HCT116 (cell line): ENCODE data around the gene CCDC117. TPM values are rescaled to one million over a fixed set of nuclear protein-coding genes. Genes with fewer than 3 reads are reported as not detected.
A peak's percentile ranks its signal among the peaks of the same experiment; 100 is the strongest.

Experiments used
- ATAC-seq: fragments of 200-7000 bp; cut with Tn5 transposase; 2 replicates; pipeline ENCODE4 v1.9.1; 2020; ENCODE audit warnings: mild to moderate bottlenecking, moderate library complexity
- BruUV-seq: library from RNA; stranded (reverse); fragments of 400-500 nt; replicated peaks from 2 replicates; lab custom pipeline; 2021; lab: Mats Ljungman, UMichigan
- CTCF ChIA-PET: fragments of 300-600 bp; sonication (Branson Sonifier 250); formaldehyde crosslinking; loops from one replicate; lab custom pipeline; 2021; ENCODE audit warnings: antibody characterized with exemption; lab: Charles Lee
- POLR2A ChIA-PET: fragments of 300-600, 350-600 bp; sonication (Branson Sonifier 250); formaldehyde crosslinking; loops from one replicate; lab custom pipeline; 2021; ENCODE audit warnings: antibody characterized with exemption; lab: Charles Lee
- RAD21 ChIA-PET, 2 experiments: fragments of 300-600 bp; sonication (Branson Sonifier 250); formaldehyde crosslinking; loops; one replicate each; lab custom pipeline; 2023; ENCODE audit warnings: low total read pairs in 2 of 2; ENCODE audit not compliant: uncharacterized antibody in 2 of 2, unreplicated experiment in 2 of 2, low non-redundant PET in 1 of 2; lab: Charles Lee
- DNase-seq: peaks from one replicate; pipeline ENCODE4 v3.0.0-alpha.2; 2010; ENCODE audit warnings: low read depth, low spot score
- H2AFZ ChIP-seq: fragments of 200-600 bp; shearing (Covaris generic), sonication (generic); 2 replicates; pipeline ENCODE4 v1.6.1; 2017; ENCODE audit warnings: low read depth, mixed run types, mixed read lengths, antibody characterized with exemption, low read length; ENCODE audit not compliant: poor library complexity, severe bottlenecking
- H3K27ac ChIP-seq: 2 replicates; pipeline ENCODE4 v1.5.1; 2012; ENCODE audit warnings: low read depth, low read length
- H3K27me3 ChIP-seq: fragments of 200-600 bp; sonication (generic); 2 replicates; pipeline ENCODE4 v1.6.1; 2016; ENCODE audit warnings: mixed run types, low read length, mixed read lengths; ENCODE audit not compliant: insufficient read depth
- H3K36me3 ChIP-seq, 2 experiments: fragments of 200-500 bp in 1 of 2; fragments of 200-600 bp in 1 of 2; sonication (Bioruptor generic) in 1 of 2; sonication (generic) in 1 of 2; 2 replicates each; pipeline versions ENCODE4 v1.5.1 to v1.6.1; 2014 to 2016; ENCODE audit warnings: low read length in 2 of 2, inconsistent platforms in 1 of 2, mixed read lengths in 1 of 2, mixed run types in 1 of 2; ENCODE audit not compliant: insufficient read depth in 2 of 2, control insufficient read depth in 1 of 2
- H3K4me1 ChIP-seq, 2 experiments: fragments of 200-600 bp in 1 of 2; sonication (generic) in 1 of 2; 2 replicates each; pipeline versions ENCODE4 v1.5.1 to v1.6.1; 2012 to 2017; ENCODE audit warnings: low read length in 2 of 2, inconsistent platforms in 1 of 2, mild to moderate bottlenecking in 1 of 2, mixed read lengths in 1 of 2, mixed run types in 1 of 2, moderate library complexity in 1 of 2; ENCODE audit not compliant: insufficient read depth in 2 of 2, control insufficient read depth in 1 of 2
- H3K4me2 ChIP-seq: fragments of 200-600 bp; sonication (generic); 2 replicates; pipeline ENCODE4 v1.6.1; 2017; ENCODE audit warnings: mixed run types, low read length, mixed read lengths
- H3K4me3 ChIP-seq, 2 experiments: fragments of 200-600 bp in 1 of 2; sonication (generic) in 1 of 2; replicated peaks in 1 of 2; 2 replicates each; pipeline ENCODE4 v1.5.1; 2011 to 2016; ENCODE audit warnings: low read length in 2 of 2, control low read depth in 1 of 2, low read depth in 1 of 2, mild to moderate bottlenecking in 1 of 2, mixed read lengths in 1 of 2, mixed run types in 1 of 2
- H3K79me2 ChIP-seq: fragments of 200-600 bp; sonication (generic); 2 replicates; pipeline ENCODE4 v1.6.1; 2017; ENCODE audit warnings: mild to moderate bottlenecking, mixed run types, low read length, moderate library complexity, mixed read lengths; ENCODE audit not compliant: insufficient read depth
- H3K9ac ChIP-seq: fragments of 200-600 bp; sonication (generic); 2 replicates; pipeline ENCODE4 v1.6.1; 2016; ENCODE audit warnings: low read length, mixed read lengths
- H3K9me2 ChIP-seq: fragments of 200-600 bp; sonication (generic), shearing (Covaris generic); 2 replicates; pipeline ENCODE4 v1.6.1; 2017; ENCODE audit warnings: mixed run types, mild to moderate bottlenecking, moderate library complexity; ENCODE audit not compliant: insufficient read depth
- H3K9me3 ChIP-seq, 2 experiments: fragments of 200-500 bp in 1 of 2; fragments of 200-600 bp in 1 of 2; sonication (Bioruptor generic) in 1 of 2; sonication (generic) in 1 of 2; 2 replicates each; pipeline ENCODE4 v1.6.1; 2014 to 2017; ENCODE audit warnings: low read length in 2 of 2, mixed read lengths in 2 of 2, inconsistent platforms in 1 of 2, low read depth in 1 of 2, mild to moderate bottlenecking in 1 of 2, mixed run types in 1 of 2, moderate library complexity in 1 of 2; ENCODE audit not compliant: control insufficient read depth in 1 of 2, insufficient read depth in 1 of 2
- H4K20me1 ChIP-seq: fragments of 200-600 bp; sonication (generic), shearing (Covaris generic); 2 replicates; pipeline ENCODE4 v1.6.1; 2017; ENCODE audit warnings: mixed run types, mild to moderate bottlenecking, moderate library complexity; ENCODE audit not compliant: insufficient read depth
- CBX3 ChIP-seq: IDR thresholded peaks from 2 replicates; pipeline ENCODE4 v1.6.1; 2012; ENCODE audit warnings: low read depth
- CEBPB ChIP-seq: IDR thresholded peaks from 2 replicates; pipeline ENCODE4 v1.6.1; 2012; ENCODE audit warnings: low read depth
- ELF1 ChIP-seq: IDR thresholded peaks from 2 replicates; pipeline ENCODE4 v1.6.1; 2012; ENCODE audit warnings: low read depth, borderline replicate concordance
- EZH2 ChIP-seq: fragments of 200-600 bp; sonication (generic); IDR thresholded peaks from 2 replicates; pipeline ENCODE4 v1.6.1; 2017; ENCODE audit warnings: antibody characterized with exemption, mixed run types
- POLR2AphosphoS5 ChIP-seq: IDR thresholded peaks from 2 replicates; pipeline ENCODE4 v1.6.1; 2011; ENCODE audit warnings: mild to moderate bottlenecking, low read depth, low read length, moderate library complexity
- SRF ChIP-seq: IDR thresholded peaks from 2 replicates; pipeline ENCODE4 v1.6.1; 2012; ENCODE audit warnings: low read depth
- ZFX ChIP-seq: fragments of 450-650 bp; IDR thresholded peaks from 2 replicates; pipeline ENCODE4 v1.6.1; 2017
- ZNF274 ChIP-seq: fragments of 200-500 bp; sonication (Bioruptor generic); IDR thresholded peaks from 2 replicates; pipeline ENCODE4 v1.6.1; 2014; ENCODE audit warnings: mild to moderate bottlenecking, low read depth, low read length, inconsistent platforms
- intact Hi-C: fragments of 100-400 bp; cut with micrococcal nuclease; formaldehyde crosslinking; loops from 2 replicates; pipeline ENCODE4 v1.10.0; 2022
- total RNA-seq: library from RNA; stranded (reverse); gene quantifications from one replicate; pipeline ENCODE4 v1.2.1, GENCODE V29; 2021; ENCODE audit not compliant: unreplicated experiment
- TF ChIP-seq, protein P1 (sequence below): IDR thresholded peaks from 2 replicates; pipeline ENCODE4 v1.6.1; 2012; ENCODE audit warnings: low read depth
- TF ChIP-seq, protein P2 (sequence below): IDR thresholded peaks from 2 replicates; pipeline ENCODE4 v1.6.1; 2012
- TF ChIP-seq, protein P3 (sequence below), 3 experiments: fragments of 200-600 bp in 1 of 3; sonication (generic) in 1 of 3; IDR thresholded peaks in 2 of 3; conservative IDR thresholded peaks in 1 of 3; 2 replicates each; pipeline ENCODE4 v1.5.1; 2012 to 2017; ENCODE audit warnings: low read depth in 2 of 3, low read length in 2 of 3, antibody characterized with exemption in 1 of 3, borderline replicate concordance in 1 of 3, control low read depth in 1 of 3, mild to moderate bottlenecking in 1 of 3, mixed read lengths in 1 of 3, mixed run types in 1 of 3, moderate library complexity in 1 of 3; ENCODE audit not compliant: insufficient read depth in 1 of 3
- TF ChIP-seq, protein P4 (sequence below): IDR thresholded peaks from 2 replicates; pipeline ENCODE4 v1.6.1; 2012

The CCDC117 gene
- total RNA-seq, 1 experiment from 2014 or later: 22.1 TPM

DNA sequence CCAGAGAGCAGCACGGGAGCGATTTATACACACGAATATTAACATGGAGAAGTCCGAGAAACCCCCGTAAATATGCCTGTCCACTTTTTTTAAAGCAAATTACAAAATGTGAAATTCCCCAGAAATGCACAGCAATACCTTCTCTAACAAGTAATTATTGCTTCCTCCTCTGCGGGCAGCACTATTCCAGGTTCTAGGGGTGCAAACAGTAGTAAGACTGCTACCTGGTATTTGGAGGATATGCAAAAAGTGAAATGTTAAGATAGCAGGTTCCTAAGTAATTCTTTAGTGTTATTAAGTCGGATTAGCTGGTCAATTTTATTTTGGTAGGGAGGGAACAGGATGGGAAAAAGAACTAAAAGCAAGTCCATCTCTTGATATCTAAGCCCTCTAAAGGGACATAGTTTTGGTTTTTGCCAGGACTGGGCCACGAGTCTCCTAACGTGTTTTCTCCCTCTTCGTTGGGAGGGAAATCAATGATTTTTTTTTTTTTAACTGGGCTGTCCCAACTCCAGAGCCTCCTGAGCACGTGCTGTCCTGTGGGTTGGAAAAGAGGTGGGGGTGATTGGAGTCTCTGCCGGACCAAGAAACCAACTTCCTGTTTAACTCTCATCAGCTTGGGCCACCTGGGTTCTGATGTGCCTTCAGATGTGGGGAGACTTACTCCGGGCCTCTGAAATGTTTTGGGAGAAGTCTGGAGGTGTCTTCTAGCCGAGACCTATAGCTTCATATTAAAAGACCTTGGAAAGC lies 29.5 kb downstream of the CCDC117 start (continued):
- TF ChIP-seq CEBPB: no peak
- TF ChIP-seq, protein P1, sequence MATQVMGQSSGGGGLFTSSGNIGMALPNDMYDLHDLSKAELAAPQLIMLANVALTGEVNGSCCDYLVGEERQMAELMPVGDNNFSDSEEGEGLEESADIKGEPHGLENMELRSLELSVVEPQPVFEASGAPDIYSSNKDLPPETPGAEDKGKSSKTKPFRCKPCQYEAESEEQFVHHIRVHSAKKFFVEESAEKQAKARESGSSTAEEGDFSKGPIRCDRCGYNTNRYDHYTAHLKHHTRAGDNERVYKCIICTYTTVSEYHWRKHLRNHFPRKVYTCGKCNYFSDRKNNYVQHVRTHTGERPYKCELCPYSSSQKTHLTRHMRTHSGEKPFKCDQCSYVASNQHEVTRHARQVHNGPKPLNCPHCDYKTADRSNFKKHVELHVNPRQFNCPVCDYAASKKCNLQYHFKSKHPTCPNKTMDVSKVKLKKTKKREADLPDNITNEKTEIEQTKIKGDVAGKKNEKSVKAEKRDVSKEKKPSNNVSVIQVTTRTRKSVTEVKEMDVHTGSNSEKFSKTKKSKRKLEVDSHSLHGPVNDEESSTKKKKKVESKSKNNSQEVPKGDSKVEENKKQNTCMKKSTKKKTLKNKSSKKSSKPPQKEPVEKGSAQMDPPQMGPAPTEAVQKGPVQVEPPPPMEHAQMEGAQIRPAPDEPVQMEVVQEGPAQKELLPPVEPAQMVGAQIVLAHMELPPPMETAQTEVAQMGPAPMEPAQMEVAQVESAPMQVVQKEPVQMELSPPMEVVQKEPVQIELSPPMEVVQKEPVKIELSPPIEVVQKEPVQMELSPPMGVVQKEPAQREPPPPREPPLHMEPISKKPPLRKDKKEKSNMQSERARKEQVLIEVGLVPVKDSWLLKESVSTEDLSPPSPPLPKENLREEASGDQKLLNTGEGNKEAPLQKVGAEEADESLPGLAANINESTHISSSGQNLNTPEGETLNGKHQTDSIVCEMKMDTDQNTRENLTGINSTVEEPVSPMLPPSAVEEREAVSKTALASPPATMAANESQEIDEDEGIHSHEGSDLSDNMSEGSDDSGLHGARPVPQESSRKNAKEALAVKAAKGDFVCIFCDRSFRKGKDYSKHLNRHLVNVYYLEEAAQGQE: no peak
- TF ChIP-seq POLR2AphosphoS5: no peak
- TF ChIP-seq EZH2: no peak

DNA sequence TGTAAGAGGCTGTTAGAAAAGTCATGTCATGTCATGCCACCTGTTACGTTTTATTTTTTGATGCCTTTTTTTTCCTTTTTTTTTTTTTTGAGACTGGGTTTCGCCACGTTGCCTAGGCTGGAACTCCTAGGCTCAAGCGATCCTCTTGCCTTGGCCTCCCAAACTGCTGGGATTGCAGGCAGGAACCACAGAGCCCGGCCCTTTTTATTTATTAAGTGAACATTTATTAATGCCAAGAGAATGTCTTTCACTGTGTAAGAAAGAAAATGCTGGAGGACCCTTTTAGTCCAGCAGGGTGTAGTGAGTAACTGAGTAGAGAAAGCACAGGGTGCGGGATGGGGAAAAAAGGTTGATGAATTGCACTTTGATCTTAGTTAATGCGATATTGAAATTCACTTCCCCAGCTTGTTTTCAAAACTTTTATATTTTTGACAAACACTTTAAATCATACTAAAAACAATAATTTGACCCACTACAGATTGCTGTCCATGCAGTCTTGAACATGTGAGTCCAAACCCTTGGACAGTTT lies 30.2 kb downstream of the CCDC117 start:
- Histone ChIP-seq H3K9me2 (no peaks in the 10 kb centered on the region), H3K4me1 (peaks cover 7 to 20% of the 10 kb centered on the region in 2 experiments), H3K27me3 (no peaks in the 10 kb centered on the region), H4K20me1 (no peaks in the 10 kb centered on the region), H3K9ac (no peak overlapping the region), H3K27ac (no peak overlapping the region), H3K79me2 (peaks cover 41% of the 10 kb centered on the region), H3K9me3 (no peaks in the 10 kb centered on the region), H2AFZ (no peak overlapping the region), H3K36me3 (peaks cover 0 to 5% of the 10 kb centered on the region in 2 experiments; a peak in 2 of 4 replicates), H3K4me2 (0 out of 2 replicates have a peak overlapping the region, but pooled peaks have one; percentile 83), H3K4me3 (no peak overlapping the region)
- ATAC-seq (no peak), DNase-seq (no peak)
- intact Hi-C loops: no loop called here
- RAD21 ChIA-PET: interaction anchor here in 1 of 2 experiments (0.5 kb wide), 1 partner anchor 34 kb away, joined by 5 read pairs; no protein-coding TSS in a partner anchor
- no TSS peak for BruUV-seq
- CTCF ChIA-PET: interaction anchor here (4.1 kb wide), 1 partner anchor 238 kb away, joined by 14 read pairs; no protein-coding TSS in a partner anchor
- POLR2A ChIA-PET: interaction anchor here (0.7 kb wide), 1 partner anchor 762 kb away, joined by 3 read pairs; no protein-coding TSS in a partner anchor
- TF ChIP-seq, protein P1: no peak
- TF ChIP-seq, protein P2, sequence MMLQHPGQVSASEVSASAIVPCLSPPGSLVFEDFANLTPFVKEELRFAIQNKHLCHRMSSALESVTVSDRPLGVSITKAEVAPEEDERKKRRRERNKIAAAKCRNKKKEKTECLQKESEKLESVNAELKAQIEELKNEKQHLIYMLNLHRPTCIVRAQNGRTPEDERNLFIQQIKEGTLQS: no peak
- TF ChIP-seq EZH2 (no peak), ELF1 (no peak), POLR2AphosphoS5 (no peak), SRF (no peak), CBX3 (no peak), ZNF274 (no peak), ZFX (no peak)
- TF ChIP-seq, protein P3, sequence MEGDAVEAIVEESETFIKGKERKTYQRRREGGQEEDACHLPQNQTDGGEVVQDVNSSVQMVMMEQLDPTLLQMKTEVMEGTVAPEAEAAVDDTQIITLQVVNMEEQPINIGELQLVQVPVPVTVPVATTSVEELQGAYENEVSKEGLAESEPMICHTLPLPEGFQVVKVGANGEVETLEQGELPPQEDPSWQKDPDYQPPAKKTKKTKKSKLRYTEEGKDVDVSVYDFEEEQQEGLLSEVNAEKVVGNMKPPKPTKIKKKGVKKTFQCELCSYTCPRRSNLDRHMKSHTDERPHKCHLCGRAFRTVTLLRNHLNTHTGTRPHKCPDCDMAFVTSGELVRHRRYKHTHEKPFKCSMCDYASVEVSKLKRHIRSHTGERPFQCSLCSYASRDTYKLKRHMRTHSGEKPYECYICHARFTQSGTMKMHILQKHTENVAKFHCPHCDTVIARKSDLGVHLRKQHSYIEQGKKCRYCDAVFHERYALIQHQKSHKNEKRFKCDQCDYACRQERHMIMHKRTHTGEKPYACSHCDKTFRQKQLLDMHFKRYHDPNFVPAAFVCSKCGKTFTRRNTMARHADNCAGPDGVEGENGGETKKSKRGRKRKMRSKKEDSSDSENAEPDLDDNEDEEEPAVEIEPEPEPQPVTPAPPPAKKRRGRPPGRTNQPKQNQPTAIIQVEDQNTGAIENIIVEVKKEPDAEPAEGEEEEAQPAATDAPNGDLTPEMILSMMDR (IDR thresholded peaks at IDR 0.05 in 2 of 3, conservative IDR thresholded peaks at IDR 0.05 in 1 of 3; ENCODE audit: borderline replicate concordance in 1 of 3, insufficient read depth in 1 of 3, low read depth in 2 of 3, low read length in 2 of 3): no peak; a peak in 1 of 6 replicates
- TF ChIP-seq, protein P4, sequence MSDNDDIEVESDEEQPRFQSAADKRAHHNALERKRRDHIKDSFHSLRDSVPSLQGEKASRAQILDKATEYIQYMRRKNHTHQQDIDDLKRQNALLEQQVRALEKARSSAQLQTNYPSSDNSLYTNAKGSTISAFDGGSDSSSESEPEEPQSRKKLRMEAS: no peak
